Measurements from ENCODE around the gene CLDN9.

CLDN9 gene

GRCh38 chr16:2996298-2996697 is 16.4 kb upstream of the CLDN9 start:
- no peak for DNase-seq

GRCh38 chr16:2999929-3000328 is 12.8 kb upstream of the CLDN9 start:
- no peak for DNase-seq

- DNase-seq, result no peak
Measured at GRCh38 chr16:3000540-3000939, 12.2 kb upstream of the CLDN9 start.

- no peak for DNase-seq
Measured at GRCh38 chr16:3001316-3001715, 11.4 kb upstream of the CLDN9 start.

- peak; percentile 85 to 86 for DNase-seq
Measured at GRCh38 chr16:3003582-3004270, 9.0 kb upstream of the CLDN9 start.

- no peak for DNase-seq
Measured at GRCh38 chr16:3004319-3004718, 8.4 kb upstream of the CLDN9 start.

GRCh38 chr16:3004781-3005284 is 7.9 kb upstream of the CLDN9 start:
- DNase-seq, result peak in 1 of 2 experiments; percentile 2

GRCh38 chr16:3007059-3007956 is 5.4 kb upstream of the CLDN9 start:
- DNase-seq, result peak; percentile 27 to 46

GRCh38 chr16:3007957-3008689 is 4.6 kb upstream of the CLDN9 start:
- DNase-seq, result peak; percentile 16 to 43

GRCh38 chr16:3008690-3009037 is 4.1 kb upstream of the CLDN9 start:
- DNase-seq, result no peak

- no peak for DNase-seq
Measured at GRCh38 chr16:3009568-3010390, 2.9 kb upstream of the CLDN9 start.

- no peak for DNase-seq
Measured at GRCh38 chr16:3010510-3010909, 2.2 kb upstream of the CLDN9 start.

- no peak for DNase-seq
Measured at GRCh38 chr16:3012246-3012645, 477 bp upstream of the CLDN9 start.

GRCh38 chr16:3013491-3013951 is 798 bp downstream of the CLDN9 start:
- no peak for DNase-seq

GRCh38 chr16:3013998-3014690 is 1.4 kb downstream of the CLDN9 start:
- no peak for DNase-seq

- no peak for DNase-seq
Measured at GRCh38 chr16:3014971-3015370, 2.2 kb downstream of the CLDN9 start.

- no peak for DNase-seq
Measured at GRCh38 chr16:3015865-3016521, 3.3 kb downstream of the CLDN9 start.

- DNase-seq, result no peak
Measured at GRCh38 chr16:3017344-3017743, 4.6 kb downstream of the CLDN9 start.

GRCh38 chr16:3017794-3018506 is 5.2 kb downstream of the CLDN9 start, which contains the start of gene CLDN6:
CLDN6 (minus strand) TSS chr16:3018183; CDS start chr16:3016021, 2,162 bp downstream.
- no peak for DNase-seq

GRCh38 chr16:3019594-3020246 is 7.0 kb downstream of the CLDN9 start:
- no peak for DNase-seq

Data from Kasumi-1 (cell line).